Neural cell (in vitro differentiated cells): Measurements from ENCODE around the gene MYO9B. TPM values are rescaled to one million over a fixed set of nuclear protein-coding genes. Genes with fewer than 3 reads are reported as not detected.

Source experiments
- H2AFZ ChIP-seq: fragments of 200-600, 300-800 bp; sonication (generic), shearing (Covaris generic); 2 replicates; pipeline ENCODE4 v1.6.0; 2014; ENCODE audit warnings: low read depth, mild to moderate bottlenecking, antibody characterized with exemption, low read length, moderate library complexity
- H3F3A ChIP-seq: fragments of 200-600 bp; shearing (Covaris generic); 2 replicates; pipeline ENCODE4 v1.6.1; 2016; ENCODE audit warnings: mild to moderate bottlenecking, moderate library complexity, mixed read lengths, antibody characterized with exemption, low read length; ENCODE audit not compliant: insufficient read depth, poor library complexity, severe bottlenecking
- H3K27ac ChIP-seq: fragments of 200-600, 300-800 bp; sonication (generic), shearing (Covaris generic); 2 replicates; pipeline ENCODE4 v1.5.1; 2014; ENCODE audit warnings: mild to moderate bottlenecking, low read length, moderate library complexity
- H3K27me3 ChIP-seq: fragments of 300-800, 200-600 bp; sonication (generic), shearing (Covaris generic); 2 replicates; pipeline ENCODE4 v1.6.0; 2014; ENCODE audit warnings: mild to moderate bottlenecking, low read depth, low read length, moderate library complexity; ENCODE audit not compliant: insufficient read depth
- H3K36me3 ChIP-seq: fragments of 300-800, 200-600 bp; sonication (generic), shearing (Covaris generic); 2 replicates; pipeline ENCODE4 v1.5.1; 2014; ENCODE audit warnings: mild to moderate bottlenecking, antibody characterized with exemption, low read length, moderate library complexity; ENCODE audit not compliant: insufficient read depth
- H3K4me2 ChIP-seq: fragments of 300-800, 200-600 bp; sonication (generic), shearing (Covaris generic); 2 replicates; pipeline ENCODE4 v1.6.0; 2014; ENCODE audit warnings: mild to moderate bottlenecking, low read length
- H3K4me3 ChIP-seq: fragments of 300-800, 200-600 bp; sonication (generic), shearing (Covaris generic); 2 replicates; pipeline ENCODE4 v1.5.1; 2014; ENCODE audit warnings: mild to moderate bottlenecking, low read length, moderate library complexity
- H3K79me2 ChIP-seq: fragments of 200-600 bp; shearing (Covaris generic); replicated peaks from 2 replicates; pipeline ENCODE4 v1.6.0; 2014; ENCODE audit warnings: mild to moderate bottlenecking, low read length, moderate library complexity; ENCODE audit not compliant: insufficient read depth
- H3K9ac ChIP-seq: fragments of 300-800, 200-600 bp; sonication (generic), shearing (Covaris generic); 2 replicates; pipeline ENCODE4 v1.6.1; 2016; ENCODE audit warnings: mild to moderate bottlenecking, low read length, mixed read lengths
- H3K9me2 ChIP-seq: fragments of 200-600 bp; shearing (Covaris generic); 2 replicates; pipeline ENCODE4 v1.6.1; 2016; ENCODE audit warnings: mild to moderate bottlenecking, low read length, mixed read lengths; ENCODE audit not compliant: insufficient read depth
- H3K9me3 ChIP-seq: fragments of 200-600, 300-800 bp; sonication (generic), shearing (Covaris generic); 2 replicates; pipeline ENCODE4 v1.6.1; 2016; ENCODE audit warnings: mild to moderate bottlenecking, mixed run types, low read length, moderate library complexity, mixed read lengths
- H4K20me1 ChIP-seq: fragments of 200-600 bp; shearing (Covaris generic); 2 replicates; pipeline ENCODE4 v1.6.1; 2016; ENCODE audit warnings: mild to moderate bottlenecking, mixed run types; ENCODE audit not compliant: insufficient read depth
- EP300 ChIP-seq: fragments of 450-650 bp; conservative IDR thresholded peaks from 2 replicates; pipeline ENCODE4 v1.6.1; 2014; ENCODE audit warnings: antibody characterized with exemption, mild to moderate bottlenecking, moderate library complexity; ENCODE audit not compliant: poor library complexity, severe bottlenecking
- EZH2 ChIP-seq: fragments of 200-600, 300-800 bp; shearing (Covaris generic), sonication (generic); IDR thresholded peaks from 2 replicates; pipeline ENCODE4 v1.6.1; 2014; ENCODE audit warnings: antibody characterized with exemption, low read length, borderline replicate concordance, mild to moderate bottlenecking; ENCODE audit not compliant: insufficient read depth, poor library complexity, severe bottlenecking
- MXI1 ChIP-seq: fragments of 450-650 bp; conservative IDR thresholded peaks from 2 replicates; pipeline ENCODE4 v1.6.1; 2014; ENCODE audit warnings: antibody characterized with exemption, mild to moderate bottlenecking; ENCODE audit not compliant: poor library complexity, severe bottlenecking
- POLR2AphosphoS5 ChIP-seq: IDR thresholded peaks from 2 replicates; pipeline ENCODE4 v1.6.1; 2012
- RAD21 ChIP-seq: fragments of 450-650 bp; conservative IDR thresholded peaks from 2 replicates; pipeline ENCODE4 v1.6.1; 2014; ENCODE audit warnings: antibody characterized with exemption, mild to moderate bottlenecking, moderate library complexity
- SMC3 ChIP-seq: fragments of 450-650 bp; conservative IDR thresholded peaks from 2 replicates; pipeline ENCODE4 v1.6.1; 2014; ENCODE audit warnings: antibody characterized with exemption, mild to moderate bottlenecking, moderate library complexity; ENCODE audit not compliant: poor library complexity
- TAF1 ChIP-seq: IDR thresholded peaks from 2 replicates; pipeline ENCODE4 v1.6.1; 2012; ENCODE audit warnings: low read depth
- polyA plus RNA-seq: library from polyadenylated mRNA; depleted of rRNA; stranded (reverse); fragments of >200 nt; gene quantifications from 2 replicates; pipeline ENCODE4 v1.2.3, GENCODE V29; 2014
- TF ChIP-seq, protein P1 (sequence below): fragments of 450-650 bp; IDR thresholded peaks from 2 replicates; pipeline ENCODE4 v1.5.1; 2014; ENCODE audit warnings: antibody characterized with exemption, mild to moderate bottlenecking, moderate library complexity; ENCODE audit not compliant: poor library complexity, severe bottlenecking
- TF ChIP-seq, protein P2 (sequence below): IDR thresholded peaks from 2 replicates; pipeline ENCODE4 v1.6.1; 2012; ENCODE audit warnings: borderline replicate concordance

MYO9B gene
- polyA plus RNA-seq, 1 donor from 2014 or later: 27.2 TPM

DNA sequence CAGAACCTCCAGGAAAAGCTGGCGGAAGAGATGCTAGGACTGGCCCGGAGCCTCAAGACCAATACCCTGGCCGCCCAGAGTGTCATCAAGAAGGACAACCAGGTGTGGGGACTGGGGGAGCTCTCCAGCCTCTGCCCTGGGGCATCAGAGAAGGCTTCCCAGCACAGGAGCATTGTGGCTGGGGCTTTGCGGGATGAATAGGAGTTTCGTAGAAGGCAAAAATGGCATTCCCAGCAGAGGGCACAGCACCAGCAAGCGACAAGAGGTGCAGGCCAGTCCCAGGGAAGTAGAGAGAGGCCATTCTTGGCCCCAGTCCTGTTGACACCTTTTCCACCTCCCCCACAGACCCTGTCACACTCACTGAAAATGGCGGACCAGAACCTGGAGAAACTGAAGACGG, 143.7 kb downstream of the MYO9B start:
- Histone ChIP-seq H3K27ac (no peak overlapping the region), H3F3A (no peaks in the 10 kb centered on the region), H4K20me1 (no peaks in the 10 kb centered on the region), H3K9me3 (no peaks in the 10 kb centered on the region), H3K9me2 (no peaks in the 10 kb centered on the region), H2AFZ (no peak overlapping the region), H3K4me2 (no peak overlapping the region), H3K9ac (no peak overlapping the region), H3K27me3 (no peaks in the 10 kb centered on the region), H3K36me3 (no peaks in the 10 kb centered on the region), H3K4me3 (no peak overlapping the region), H3K79me2 (no peaks in the 10 kb centered on the region)
- TF ChIP-seq, protein P1, sequence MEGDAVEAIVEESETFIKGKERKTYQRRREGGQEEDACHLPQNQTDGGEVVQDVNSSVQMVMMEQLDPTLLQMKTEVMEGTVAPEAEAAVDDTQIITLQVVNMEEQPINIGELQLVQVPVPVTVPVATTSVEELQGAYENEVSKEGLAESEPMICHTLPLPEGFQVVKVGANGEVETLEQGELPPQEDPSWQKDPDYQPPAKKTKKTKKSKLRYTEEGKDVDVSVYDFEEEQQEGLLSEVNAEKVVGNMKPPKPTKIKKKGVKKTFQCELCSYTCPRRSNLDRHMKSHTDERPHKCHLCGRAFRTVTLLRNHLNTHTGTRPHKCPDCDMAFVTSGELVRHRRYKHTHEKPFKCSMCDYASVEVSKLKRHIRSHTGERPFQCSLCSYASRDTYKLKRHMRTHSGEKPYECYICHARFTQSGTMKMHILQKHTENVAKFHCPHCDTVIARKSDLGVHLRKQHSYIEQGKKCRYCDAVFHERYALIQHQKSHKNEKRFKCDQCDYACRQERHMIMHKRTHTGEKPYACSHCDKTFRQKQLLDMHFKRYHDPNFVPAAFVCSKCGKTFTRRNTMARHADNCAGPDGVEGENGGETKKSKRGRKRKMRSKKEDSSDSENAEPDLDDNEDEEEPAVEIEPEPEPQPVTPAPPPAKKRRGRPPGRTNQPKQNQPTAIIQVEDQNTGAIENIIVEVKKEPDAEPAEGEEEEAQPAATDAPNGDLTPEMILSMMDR: no peak
- TF ChIP-seq, protein P2, sequence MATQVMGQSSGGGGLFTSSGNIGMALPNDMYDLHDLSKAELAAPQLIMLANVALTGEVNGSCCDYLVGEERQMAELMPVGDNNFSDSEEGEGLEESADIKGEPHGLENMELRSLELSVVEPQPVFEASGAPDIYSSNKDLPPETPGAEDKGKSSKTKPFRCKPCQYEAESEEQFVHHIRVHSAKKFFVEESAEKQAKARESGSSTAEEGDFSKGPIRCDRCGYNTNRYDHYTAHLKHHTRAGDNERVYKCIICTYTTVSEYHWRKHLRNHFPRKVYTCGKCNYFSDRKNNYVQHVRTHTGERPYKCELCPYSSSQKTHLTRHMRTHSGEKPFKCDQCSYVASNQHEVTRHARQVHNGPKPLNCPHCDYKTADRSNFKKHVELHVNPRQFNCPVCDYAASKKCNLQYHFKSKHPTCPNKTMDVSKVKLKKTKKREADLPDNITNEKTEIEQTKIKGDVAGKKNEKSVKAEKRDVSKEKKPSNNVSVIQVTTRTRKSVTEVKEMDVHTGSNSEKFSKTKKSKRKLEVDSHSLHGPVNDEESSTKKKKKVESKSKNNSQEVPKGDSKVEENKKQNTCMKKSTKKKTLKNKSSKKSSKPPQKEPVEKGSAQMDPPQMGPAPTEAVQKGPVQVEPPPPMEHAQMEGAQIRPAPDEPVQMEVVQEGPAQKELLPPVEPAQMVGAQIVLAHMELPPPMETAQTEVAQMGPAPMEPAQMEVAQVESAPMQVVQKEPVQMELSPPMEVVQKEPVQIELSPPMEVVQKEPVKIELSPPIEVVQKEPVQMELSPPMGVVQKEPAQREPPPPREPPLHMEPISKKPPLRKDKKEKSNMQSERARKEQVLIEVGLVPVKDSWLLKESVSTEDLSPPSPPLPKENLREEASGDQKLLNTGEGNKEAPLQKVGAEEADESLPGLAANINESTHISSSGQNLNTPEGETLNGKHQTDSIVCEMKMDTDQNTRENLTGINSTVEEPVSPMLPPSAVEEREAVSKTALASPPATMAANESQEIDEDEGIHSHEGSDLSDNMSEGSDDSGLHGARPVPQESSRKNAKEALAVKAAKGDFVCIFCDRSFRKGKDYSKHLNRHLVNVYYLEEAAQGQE: no peak
- TF ChIP-seq POLR2AphosphoS5 (no peak), SMC3 (no peak), EZH2 (no peak), RAD21 (no peak), MXI1 (no peak), EP300 (no peak), TAF1 (no peak)

DNA sequence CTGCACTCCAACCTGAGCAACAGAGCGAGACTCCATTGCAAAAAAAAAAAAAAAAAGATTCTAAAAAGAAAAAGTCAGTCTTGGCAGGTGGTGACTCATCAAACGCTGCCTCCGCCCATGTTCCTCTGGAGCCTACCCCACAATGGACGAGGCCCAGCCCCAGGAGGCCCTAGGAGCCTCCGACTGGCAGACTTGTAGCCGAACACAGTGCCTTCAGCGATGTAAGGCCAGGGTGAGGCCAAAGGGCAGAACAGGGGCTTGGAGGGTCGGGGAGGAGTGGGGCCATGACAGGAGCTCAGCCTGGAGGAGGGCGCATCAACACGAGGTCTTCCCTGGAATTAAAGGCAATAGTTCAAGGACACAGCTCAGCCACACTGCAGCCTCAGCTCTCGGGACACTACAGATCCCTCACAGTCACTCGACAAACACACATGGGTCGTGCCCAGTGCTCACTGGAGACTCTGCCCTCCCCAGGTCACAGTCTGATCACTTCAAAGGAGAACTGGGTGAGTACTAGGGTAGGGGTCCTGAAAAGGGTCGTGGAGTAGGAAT, 144.7 kb downstream of the MYO9B start:
- H3K4me2 ChIP-seq: no peak overlapping the region
- H3K36me3 ChIP-seq: no peaks in the 10 kb centered on the region
- TF ChIP-seq POLR2AphosphoS5: no peak
- TF ChIP-seq MXI1: no peak
- TF ChIP-seq EZH2: no peak
- no peak for TF ChIP-seq SMC3
- no peak for TF ChIP-seq EP300
- TF ChIP-seq RAD21: no peak
- no peak for TF ChIP-seq TAF1
- TF ChIP-seq, protein P2: no peak
- TF ChIP-seq, protein P1: no peak
- no peak overlapping the region for H3K27ac ChIP-seq
- H3F3A ChIP-seq: no peaks in the 10 kb centered on the region
- no peak overlapping the region for H3K9ac ChIP-seq
- H3K79me2 ChIP-seq: no peaks in the 10 kb centered on the region
- no peak overlapping the region for H2AFZ ChIP-seq
- no peaks in the 10 kb centered on the region for H3K9me3 ChIP-seq
- no peaks in the 10 kb centered on the region for H4K20me1 ChIP-seq
- H3K27me3 ChIP-seq: no peaks in the 10 kb centered on the region
- no peaks in the 10 kb centered on the region for H3K9me2 ChIP-seq
- H3K4me3 ChIP-seq: no peak overlapping the region
